Hepatocyte (in vitro differentiated cells): ENCODE data around the gene LIMA1. TPM values are rescaled to one million over a fixed set of nuclear protein-coding genes. Genes with fewer than 3 reads are reported as not detected.

Experiments used
- DNase-seq: peaks from one replicate; pipeline ENCODE4 v3.0.0-alpha.2; 2016; ENCODE audit warnings: low spot score
- H2AFZ ChIP-seq: fragments of 200-600 bp; sonication (generic); 2 replicates; pipeline ENCODE4 v1.6.0; 2016; ENCODE audit warnings: antibody characterized with exemption, mild to moderate bottlenecking
- H3K27ac ChIP-seq: fragments of 200-600 bp; sonication (generic); 2 replicates; pipeline ENCODE4 v1.5.1; 2016; ENCODE audit warnings: mild to moderate bottlenecking
- H3K27me3 ChIP-seq: fragments of 200-600 bp; sonication (generic); 2 replicates; pipeline ENCODE4 v1.6.1; 2016
- H3K36me3 ChIP-seq: fragments of 200-600 bp; sonication (generic); replicated peaks from 2 replicates; pipeline ENCODE4 v1.5.1; 2016; ENCODE audit warnings: low read depth; ENCODE audit not compliant: insufficient read depth
- H3K4me1 ChIP-seq: fragments of 200-600 bp; sonication (generic); 2 replicates; pipeline ENCODE4 v1.5.1; 2016; ENCODE audit warnings: mild to moderate bottlenecking, moderate library complexity; ENCODE audit not compliant: insufficient read depth
- H3K4me2 ChIP-seq: fragments of 200-600 bp; sonication (generic); 2 replicates; pipeline ENCODE4 v1.6.0; 2016
- H3K4me3 ChIP-seq: fragments of 200-600 bp; sonication (generic); 2 replicates; pipeline ENCODE4 v1.5.1; 2016; ENCODE audit warnings: mild to moderate bottlenecking
- H3K79me2 ChIP-seq: fragments of 200-600 bp; sonication (generic); 2 replicates; pipeline ENCODE4 v1.6.0; 2017; ENCODE audit warnings: mild to moderate bottlenecking
- H3K9me2 ChIP-seq: fragments of 200-600 bp; sonication (generic); replicated peaks from 2 replicates; pipeline ENCODE4 v1.6.0; 2017; ENCODE audit warnings: mild to moderate bottlenecking; ENCODE audit not compliant: insufficient read depth
- H3K9me3 ChIP-seq: fragments of 200-600 bp; sonication (generic); 2 replicates; pipeline ENCODE4 v1.5.1; 2016; ENCODE audit warnings: low read depth, mild to moderate bottlenecking
- H4K20me1 ChIP-seq: fragments of 200-600 bp; sonication (generic); 2 replicates; pipeline ENCODE4 v1.6.0; 2016; ENCODE audit warnings: mild to moderate bottlenecking; ENCODE audit not compliant: insufficient read depth, poor library complexity, severe bottlenecking
- CTCF ChIP-seq: fragments of 200-600 bp; sonication (generic); IDR thresholded peaks from 2 replicates; pipeline ENCODE4 v1.5.1; 2016; ENCODE audit warnings: antibody characterized with exemption, mild to moderate bottlenecking; ENCODE audit not compliant: poor library complexity
- EZH2 ChIP-seq: fragments of 200-600 bp; sonication (generic); IDR thresholded peaks from 2 replicates; pipeline ENCODE4 v1.6.1; 2016; ENCODE audit warnings: antibody characterized with exemption, mild to moderate bottlenecking, borderline replicate concordance
- EZH2phosphoT487 ChIP-seq: fragments of 200-600 bp; sonication (generic); IDR thresholded peaks from one replicate; pipeline ENCODE4 v1.6.1; 2018; ENCODE audit warnings: antibody characterized with exemption, mild to moderate bottlenecking, low read depth, moderate library complexity; ENCODE audit not compliant: unreplicated experiment, severe bottlenecking
- WGBS: methylation state at CpG from one replicate; pipeline ENCODE4 v1.1.6; 2016; ENCODE audit warnings: low lambda C conversion rate; ENCODE audit errors: missing lambda C conversion rate; 5-methylcytosine and 5-hydroxymethylcytosine counted together
- polyA plus RNA-seq: library from polyadenylated mRNA; unstranded; fragments of >200 nt; fragmentation: Nextera tagmentation; extraction: Ambion mirVana; gene quantifications from 2 replicates; pipeline ENCODE4 v1.2.1, GENCODE V29; 2016
- total RNA-seq: library from RNA; depleted of rRNA; stranded (reverse); fragments of >200 nt; gene quantifications from 2 replicates; pipeline ENCODE4 v1.2.3, GENCODE V29; 2014

Gene LIMA1
- total and polyA plus RNA-seq, 2 experiments from 2014 or later = 54.8 to 84.4 TPM

- DNase-seq = no peak
- H3K27me3 ChIP-seq = no peaks in the 10 kb centered on the region
- H3K9me3 ChIP-seq = no peaks in the 10 kb centered on the region
- H2AFZ ChIP-seq = no peak overlapping the region
- H4K20me1 ChIP-seq = no peaks in the 10 kb centered on the region
- H3K27ac ChIP-seq = no peak overlapping the region
- H3K4me1 ChIP-seq = peaks cover 10% of the 10 kb centered on the region
- no peaks in the 10 kb centered on the region for H3K36me3 ChIP-seq
- H3K9me2 ChIP-seq = no peaks in the 10 kb centered on the region
- TF ChIP-seq EZH2 = no peak
- no peak for TF ChIP-seq EZH2phosphoT487
- no peak for TF ChIP-seq CTCF
- H3K4me2 ChIP-seq = no peak overlapping the region
- H3K4me3 ChIP-seq = no peak overlapping the region
- peaks cover 92% of the 10 kb centered on the region for H3K79me2 ChIP-seq
- WGBS = 94% methylated on average over 2 of the region's 2 CpGs
Observed at GRCh38 chr12:50213439-50213838, 69.9 kb downstream of the LIMA1 start.

GRCh38 chr12:50212071-50212467, 71.3 kb downstream of the LIMA1 start:
- H3K27ac ChIP-seq = peak overlapping the region; percentile 63
- no peaks in the 10 kb centered on the region for H4K20me1 ChIP-seq
- H3K9me3 ChIP-seq = no peaks in the 10 kb centered on the region
- H3K9me2 ChIP-seq = no peaks in the 10 kb centered on the region
- no peak for TF ChIP-seq EZH2
- no peak for TF ChIP-seq CTCF
- no peak for TF ChIP-seq EZH2phosphoT487
- H3K4me1 ChIP-seq = peaks cover 10% of the 10 kb centered on the region
- no peak overlapping the region for H3K4me2 ChIP-seq
- no peak overlapping the region for H2AFZ ChIP-seq
- H3K4me3 ChIP-seq = no peak overlapping the region
- no peaks in the 10 kb centered on the region for H3K36me3 ChIP-seq
- 78% methylated on average over 2 of the region's 2 CpGs for WGBS
- no peak for DNase-seq
- H3K79me2 ChIP-seq = peaks cover 89% of the 10 kb centered on the region
- no peaks in the 10 kb centered on the region for H3K27me3 ChIP-seq

GRCh38 chr12:50211392-50212070, 71.8 kb downstream of the LIMA1 start:
- H3K9me3 ChIP-seq = no peaks in the 10 kb centered on the region
- DNase-seq = no peak
- H3K27ac ChIP-seq = peak overlapping the region; percentile 63
- no peaks in the 10 kb centered on the region for H4K20me1 ChIP-seq
- TF ChIP-seq EZH2phosphoT487 = no peak
- no peak for TF ChIP-seq EZH2
- TF ChIP-seq CTCF = peak; percentile 8
- 85% methylated on average over 6 of the region's 6 CpGs for WGBS
- no peak overlapping the region for H3K4me3 ChIP-seq
- no peaks in the 10 kb centered on the region for H3K27me3 ChIP-seq
- H3K9me2 ChIP-seq = no peaks in the 10 kb centered on the region
- peaks cover 10% of the 10 kb centered on the region for H3K4me1 ChIP-seq
- no peak overlapping the region for H3K4me2 ChIP-seq
- H2AFZ ChIP-seq = no peak overlapping the region
- peaks cover 87% of the 10 kb centered on the region for H3K79me2 ChIP-seq
- H3K36me3 ChIP-seq = no peaks in the 10 kb centered on the region

- Histone ChIP-seq H3K9me3 (no peaks in the 10 kb centered on the region), H4K20me1 (no peaks in the 10 kb centered on the region), H3K36me3 (no peaks in the 10 kb centered on the region), H3K4me3 (no peak overlapping the region), H3K27ac (no peak overlapping the region), H2AFZ (no peak overlapping the region), H3K79me2 (peaks cover 47% of the 10 kb centered on the region), H3K4me1 (peaks cover 14% of the 10 kb centered on the region), H3K4me2 (no peak overlapping the region), H3K9me2 (no peaks in the 10 kb centered on the region), H3K27me3 (no peaks in the 10 kb centered on the region)
- DNase-seq = no peak
- TF ChIP-seq CTCF (no peak), EZH2 (no peak), EZH2phosphoT487 (no peak)
- 95% methylated on average over 2 of the region's 2 CpGs for WGBS
Observed at GRCh38 chr12:50207424-50207823, 75.9 kb downstream of the LIMA1 start.
